ENCODE results near the gene TRIM47.
A peak's percentile ranks its signal among the peaks of the same experiment; 100 is the strongest.

Gene TRIM47

DNA sequence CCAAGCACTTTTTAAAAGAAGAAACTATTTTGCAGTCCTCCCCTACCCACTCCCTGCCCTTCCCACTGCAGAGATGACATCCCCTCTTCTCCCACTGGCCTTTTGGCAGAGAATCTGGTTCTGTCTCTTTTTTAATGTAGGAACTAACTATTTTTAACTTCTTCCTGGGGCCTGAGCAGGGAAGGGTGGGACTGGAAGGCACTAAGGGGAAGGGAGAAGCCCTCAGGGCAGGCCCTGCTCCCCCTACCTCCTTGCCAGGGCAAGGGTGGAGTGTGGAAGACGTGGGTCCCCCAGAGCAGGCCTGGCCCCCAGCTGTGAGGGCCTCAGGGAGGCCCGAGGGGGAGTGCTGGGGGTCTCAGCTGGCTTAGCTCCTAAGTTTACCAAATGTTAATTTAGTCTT lies 53.7 kb downstream of the TRIM47 start:
- Histone ChIP-seq H3K4me3 (no peak overlapping the region), H3K27ac (peak overlapping the region in 1 of 2 donors; percentile 60)
- TF ChIP-seq, protein P1, sequence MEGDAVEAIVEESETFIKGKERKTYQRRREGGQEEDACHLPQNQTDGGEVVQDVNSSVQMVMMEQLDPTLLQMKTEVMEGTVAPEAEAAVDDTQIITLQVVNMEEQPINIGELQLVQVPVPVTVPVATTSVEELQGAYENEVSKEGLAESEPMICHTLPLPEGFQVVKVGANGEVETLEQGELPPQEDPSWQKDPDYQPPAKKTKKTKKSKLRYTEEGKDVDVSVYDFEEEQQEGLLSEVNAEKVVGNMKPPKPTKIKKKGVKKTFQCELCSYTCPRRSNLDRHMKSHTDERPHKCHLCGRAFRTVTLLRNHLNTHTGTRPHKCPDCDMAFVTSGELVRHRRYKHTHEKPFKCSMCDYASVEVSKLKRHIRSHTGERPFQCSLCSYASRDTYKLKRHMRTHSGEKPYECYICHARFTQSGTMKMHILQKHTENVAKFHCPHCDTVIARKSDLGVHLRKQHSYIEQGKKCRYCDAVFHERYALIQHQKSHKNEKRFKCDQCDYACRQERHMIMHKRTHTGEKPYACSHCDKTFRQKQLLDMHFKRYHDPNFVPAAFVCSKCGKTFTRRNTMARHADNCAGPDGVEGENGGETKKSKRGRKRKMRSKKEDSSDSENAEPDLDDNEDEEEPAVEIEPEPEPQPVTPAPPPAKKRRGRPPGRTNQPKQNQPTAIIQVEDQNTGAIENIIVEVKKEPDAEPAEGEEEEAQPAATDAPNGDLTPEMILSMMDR (IDR thresholded peaks at IDR 0.05): no peak
- DNase-seq (ENCODE audit: low spot score): no peak
